SK-N-SH treated with all-trans-retinoic acid at 6 μM for 48 hours (cell line): ENCODE data around the gene WNK1.

Experiments
- ATAC-seq: fragments of 200-7000 bp; cut with Tn5 transposase; 3 replicates; pipeline ENCODE4 v1.9.1; 2020; ENCODE audit warnings: mild to moderate bottlenecking, moderate library complexity
- ARNTL ChIP-seq: fragments of 450-650 bp; formaldehyde crosslinking; IDR thresholded peaks from 2 replicates; pipeline ENCODE4 v1.5.0; 2020; ENCODE audit warnings: low read depth, mild to moderate bottlenecking, moderate library complexity, borderline replicate concordance
- BACH2 ChIP-seq: fragments of 250-450 bp; sonication (Bioruptor Pico); IDR thresholded peaks from 2 replicates; pipeline ENCODE4 v1.9.0; 2021; ENCODE audit warnings: mild to moderate bottlenecking, borderline replicate concordance
- CSDC2 ChIP-seq: fragments of 250-450 bp; sonication (Bioruptor Pico); IDR thresholded peaks from 2 replicates; pipeline ENCODE4 v1.5.0; 2020; ENCODE audit warnings: mild to moderate bottlenecking, moderate library complexity
- ESRRG ChIP-seq: fragments of 250-450 bp; sonication (Bioruptor Pico); IDR thresholded peaks from 2 replicates; pipeline ENCODE4 v1.6.1; 2021; ENCODE audit warnings: mild to moderate bottlenecking
- GLIS3 ChIP-seq: fragments of 250-450 bp; sonication (Bioruptor Pico); IDR thresholded peaks from 2 replicates; pipeline ENCODE4 v1.5.0; 2020; ENCODE audit warnings: mild to moderate bottlenecking, moderate library complexity
- ISL1 ChIP-seq: fragments of 250-450 bp; sonication (Bioruptor Pico); IDR thresholded peaks from 2 replicates; pipeline ENCODE4 v2.1.2; 2022; ENCODE audit warnings: mild to moderate bottlenecking, moderate library complexity
- OSR1 ChIP-seq: fragments of 250-450 bp; sonication (Bioruptor Pico); IDR thresholded peaks from 2 replicates; pipeline ENCODE4 v1.8.0; 2022; ENCODE audit warnings: moderate library complexity, mild to moderate bottlenecking, inconsistent platforms
- PPARA ChIP-seq: fragments of 250-450 bp; sonication (Bioruptor Pico); IDR thresholded peaks from 2 replicates; pipeline ENCODE4 v1.5.0; 2020; ENCODE audit warnings: mild to moderate bottlenecking, borderline replicate concordance
- RARB ChIP-seq: fragments of 250-450 bp; sonication (Bioruptor Pico); IDR thresholded peaks from 2 replicates; pipeline ENCODE4 v1.8.0; 2021; ENCODE audit warnings: mild to moderate bottlenecking, moderate library complexity
- SNAI2 ChIP-seq: fragments of 250-450 bp; sonication (Bioruptor Pico); IDR thresholded peaks from 2 replicates; pipeline ENCODE4 v1.5.0; 2020; ENCODE audit warnings: mild to moderate bottlenecking, moderate library complexity
- TCF4 ChIP-seq: fragments of 250-450 bp; sonication (Bioruptor Pico); IDR thresholded peaks from 2 replicates; pipeline ENCODE4 v1.8.0; 2021; ENCODE audit warnings: mild to moderate bottlenecking, moderate library complexity, borderline replicate concordance
- TOX ChIP-seq: fragments of 250-450 bp; sonication (Bioruptor Pico); IDR thresholded peaks from 2 replicates; pipeline ENCODE4 v1.8.0; 2021; ENCODE audit warnings: mild to moderate bottlenecking, moderate library complexity, borderline replicate concordance
- ZC3H10 ChIP-seq: fragments of 250-450 bp; sonication (Bioruptor Pico); IDR thresholded peaks from 2 replicates; pipeline ENCODE4 v1.5.1; 2021; ENCODE audit warnings: mild to moderate bottlenecking, moderate library complexity
- ZFP3 ChIP-seq: fragments of 250-450 bp; sonication (Bioruptor Pico); IDR thresholded peaks from 2 replicates; pipeline ENCODE4 v1.5.0; 2020; ENCODE audit warnings: mild to moderate bottlenecking, moderate library complexity
- ZFP30 ChIP-seq: fragments of 450-650 bp; formaldehyde crosslinking; IDR thresholded peaks from 2 replicates; pipeline ENCODE4 v1.5.0; 2022; ENCODE audit warnings: mild to moderate bottlenecking, moderate library complexity
- ZNF565 ChIP-seq: fragments of 450-650 bp; formaldehyde crosslinking; conservative IDR thresholded peaks from 2 replicates; pipeline ENCODE4 v1.5.0; 2020; ENCODE audit warnings: low read depth, mild to moderate bottlenecking, moderate library complexity
- ZNF70 ChIP-seq: fragments of 450-650 bp; formaldehyde crosslinking; IDR thresholded peaks from 2 replicates; pipeline ENCODE4 v1.5.0; 2020; ENCODE audit warnings: mild to moderate bottlenecking, moderate library complexity
- ZNF8 ChIP-seq: fragments of 450-650 bp; formaldehyde crosslinking; IDR thresholded peaks from 2 replicates; pipeline ENCODE4 v1.5.0; 2020; ENCODE audit warnings: mild to moderate bottlenecking, moderate library complexity
- TF ChIP-seq, protein P1 (sequence below): fragments of 250-450 bp; sonication (Bioruptor Pico); IDR thresholded peaks from 2 replicates; pipeline ENCODE4 v1.5.0; 2020; ENCODE audit warnings: mild to moderate bottlenecking, moderate library complexity
- TF ChIP-seq, protein P2 (sequence below): fragments of 250-450 bp; sonication (Bioruptor Pico); IDR thresholded peaks from 2 replicates; pipeline ENCODE4 v1.8.0; 2020; ENCODE audit warnings: mild to moderate bottlenecking, moderate library complexity, borderline replicate concordance
- TF ChIP-seq, protein P3 (sequence below): fragments of 250-450 bp; sonication (Bioruptor Pico); IDR thresholded peaks from 2 replicates; pipeline ENCODE4 v1.5.1; 2021; ENCODE audit warnings: mild to moderate bottlenecking, moderate library complexity
- TF ChIP-seq, protein P4 (sequence below): fragments of 250-450 bp; sonication (Bioruptor Pico); IDR thresholded peaks from 2 replicates; pipeline ENCODE4 v1.5.1; 2020; ENCODE audit warnings: low read depth, mild to moderate bottlenecking, moderate library complexity
- TF ChIP-seq, protein P5 (sequence below): fragments of 250-450 bp; sonication (Bioruptor Pico); IDR thresholded peaks from 2 replicates; pipeline ENCODE4 v1.8.0; 2021; ENCODE audit warnings: low read depth, mild to moderate bottlenecking, moderate library complexity, borderline replicate concordance

WNK1 gene

DNA sequence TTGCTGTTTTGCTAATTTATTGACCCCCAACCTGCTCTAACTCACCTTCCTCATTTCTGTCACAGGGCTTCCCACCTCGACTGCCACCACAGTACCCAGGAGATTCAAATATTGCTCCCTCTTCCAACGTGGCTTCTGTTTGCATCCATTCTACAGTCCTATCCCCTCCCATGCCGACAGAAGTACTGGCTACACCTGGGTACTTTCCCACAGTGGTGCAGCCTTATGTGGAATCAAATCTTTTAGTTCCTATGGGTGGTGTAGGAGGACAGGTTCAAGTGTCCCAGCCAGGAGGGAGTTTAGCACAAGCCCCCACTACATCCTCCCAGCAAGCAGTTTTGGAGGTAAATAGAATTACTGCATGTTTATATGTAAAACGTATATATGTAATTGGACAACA is 128.3 kb downstream of the WNK1 start:
- TF ChIP-seq TCF4 (CRISPR knock-in tag) (no peak), BACH2 (CRISPR knock-in tag) (no peak), RARB (CRISPR knock-in tag) (no peak), ZNF565 (CRISPR knock-in tag) (no peak), ZFP30 (CRISPR knock-in tag) (no peak), GLIS3 (CRISPR knock-in tag) (no peak), ZNF8 (CRISPR knock-in tag) (no peak)
- TF ChIP-seq, all 23 proteins: peak for 0
- no peak for ATAC-seq

DNA sequence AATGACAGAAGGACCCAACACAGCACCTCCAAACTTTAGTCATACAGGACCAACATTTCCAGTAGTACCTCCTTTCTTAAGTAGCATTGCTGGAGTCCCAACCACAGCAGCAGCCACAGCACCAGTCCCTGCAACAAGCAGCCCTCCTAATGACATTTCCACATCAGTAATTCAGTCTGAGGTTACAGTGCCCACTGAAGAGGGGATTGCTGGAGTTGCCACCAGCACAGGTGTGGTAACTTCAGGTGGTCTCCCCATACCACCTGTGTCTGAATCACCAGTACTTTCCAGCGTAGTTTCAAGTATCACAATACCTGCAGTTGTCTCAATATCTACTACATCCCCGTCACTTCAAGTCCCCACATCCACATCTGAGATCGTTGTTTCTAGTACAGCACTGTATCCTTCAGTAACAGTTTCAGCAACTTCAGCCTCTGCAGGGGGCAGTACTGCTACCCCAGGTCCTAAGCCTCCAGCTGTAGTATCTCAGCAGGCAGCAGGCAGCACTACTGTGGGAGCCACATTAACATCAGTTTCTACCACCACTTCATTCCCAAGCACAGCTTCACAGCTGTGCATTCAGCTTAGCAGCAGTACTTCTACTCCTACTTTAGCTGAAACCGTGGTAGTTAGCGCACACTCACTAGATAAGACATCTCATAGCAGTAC is 132.5 kb downstream of the WNK1 start:
- TF ChIP-seq, protein P1, sequence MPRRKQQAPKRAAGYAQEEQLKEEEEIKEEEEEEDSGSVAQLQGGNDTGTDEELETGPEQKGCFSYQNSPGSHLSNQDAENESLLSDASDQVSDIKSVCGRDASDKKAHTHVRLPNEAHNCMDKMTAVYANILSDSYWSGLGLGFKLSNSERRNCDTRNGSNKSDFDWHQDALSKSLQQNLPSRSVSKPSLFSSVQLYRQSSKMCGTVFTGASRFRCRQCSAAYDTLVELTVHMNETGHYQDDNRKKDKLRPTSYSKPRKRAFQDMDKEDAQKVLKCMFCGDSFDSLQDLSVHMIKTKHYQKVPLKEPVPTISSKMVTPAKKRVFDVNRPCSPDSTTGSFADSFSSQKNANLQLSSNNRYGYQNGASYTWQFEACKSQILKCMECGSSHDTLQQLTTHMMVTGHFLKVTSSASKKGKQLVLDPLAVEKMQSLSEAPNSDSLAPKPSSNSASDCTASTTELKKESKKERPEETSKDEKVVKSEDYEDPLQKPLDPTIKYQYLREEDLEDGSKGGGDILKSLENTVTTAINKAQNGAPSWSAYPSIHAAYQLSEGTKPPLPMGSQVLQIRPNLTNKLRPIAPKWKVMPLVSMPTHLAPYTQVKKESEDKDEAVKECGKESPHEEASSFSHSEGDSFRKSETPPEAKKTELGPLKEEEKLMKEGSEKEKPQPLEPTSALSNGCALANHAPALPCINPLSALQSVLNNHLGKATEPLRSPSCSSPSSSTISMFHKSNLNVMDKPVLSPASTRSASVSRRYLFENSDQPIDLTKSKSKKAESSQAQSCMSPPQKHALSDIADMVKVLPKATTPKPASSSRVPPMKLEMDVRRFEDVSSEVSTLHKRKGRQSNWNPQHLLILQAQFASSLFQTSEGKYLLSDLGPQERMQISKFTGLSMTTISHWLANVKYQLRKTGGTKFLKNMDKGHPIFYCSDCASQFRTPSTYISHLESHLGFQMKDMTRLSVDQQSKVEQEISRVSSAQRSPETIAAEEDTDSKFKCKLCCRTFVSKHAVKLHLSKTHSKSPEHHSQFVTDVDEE (CRISPR knock-in tag), result no peak
- TF ChIP-seq ZFP3 (no peak), ZNF70 (CRISPR knock-in tag) (no peak), ZFP30 (CRISPR knock-in tag) (no peak), OSR1 (CRISPR knock-in tag) (no peak), TOX (no peak), SNAI2 (CRISPR knock-in tag) (no peak), ZC3H10 (CRISPR knock-in tag) (no peak), ESRRG (CRISPR knock-in tag) (no peak), TCF4 (CRISPR knock-in tag) (no peak), ZNF8 (CRISPR knock-in tag) (no peak), ARNTL (CRISPR knock-in tag) (no peak), PPARA (CRISPR knock-in tag) (no peak), BACH2 (CRISPR knock-in tag) (no peak), ISL1 (CRISPR knock-in tag) (no peak), CSDC2 (CRISPR knock-in tag) (no peak), RARB (CRISPR knock-in tag) (no peak)
- TF ChIP-seq, protein P2, sequence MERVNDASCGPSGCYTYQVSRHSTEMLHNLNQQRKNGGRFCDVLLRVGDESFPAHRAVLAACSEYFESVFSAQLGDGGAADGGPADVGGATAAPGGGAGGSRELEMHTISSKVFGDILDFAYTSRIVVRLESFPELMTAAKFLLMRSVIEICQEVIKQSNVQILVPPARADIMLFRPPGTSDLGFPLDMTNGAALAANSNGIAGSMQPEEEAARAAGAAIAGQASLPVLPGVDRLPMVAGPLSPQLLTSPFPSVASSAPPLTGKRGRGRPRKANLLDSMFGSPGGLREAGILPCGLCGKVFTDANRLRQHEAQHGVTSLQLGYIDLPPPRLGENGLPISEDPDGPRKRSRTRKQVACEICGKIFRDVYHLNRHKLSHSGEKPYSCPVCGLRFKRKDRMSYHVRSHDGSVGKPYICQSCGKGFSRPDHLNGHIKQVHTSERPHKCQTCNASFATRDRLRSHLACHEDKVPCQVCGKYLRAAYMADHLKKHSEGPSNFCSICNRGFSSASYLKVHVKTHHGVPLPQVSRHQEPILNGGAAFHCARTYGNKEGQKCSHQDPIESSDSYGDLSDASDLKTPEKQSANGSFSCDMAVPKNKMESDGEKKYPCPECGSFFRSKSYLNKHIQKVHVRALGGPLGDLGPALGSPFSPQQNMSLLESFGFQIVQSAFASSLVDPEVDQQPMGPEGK (CRISPR knock-in tag), result no peak
- TF ChIP-seq, protein P3, sequence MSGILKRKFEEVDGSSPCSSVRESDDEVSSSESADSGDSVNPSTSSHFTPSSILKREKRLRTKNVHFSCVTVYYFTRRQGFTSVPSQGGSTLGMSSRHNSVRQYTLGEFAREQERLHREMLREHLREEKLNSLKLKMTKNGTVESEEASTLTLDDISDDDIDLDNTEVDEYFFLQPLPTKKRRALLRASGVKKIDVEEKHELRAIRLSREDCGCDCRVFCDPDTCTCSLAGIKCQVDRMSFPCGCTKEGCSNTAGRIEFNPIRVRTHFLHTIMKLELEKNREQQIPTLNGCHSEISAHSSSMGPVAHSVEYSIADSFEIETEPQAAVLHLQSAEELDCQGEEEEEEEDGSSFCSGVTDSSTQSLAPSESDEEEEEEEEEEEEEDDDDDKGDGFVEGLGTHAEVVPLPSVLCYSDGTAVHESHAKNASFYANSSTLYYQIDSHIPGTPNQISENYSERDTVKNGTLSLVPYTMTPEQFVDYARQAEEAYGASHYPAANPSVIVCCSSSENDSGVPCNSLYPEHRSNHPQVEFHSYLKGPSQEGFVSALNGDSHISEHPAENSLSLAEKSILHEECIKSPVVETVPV (CRISPR knock-in tag), result no peak
- TF ChIP-seq, protein P4, sequence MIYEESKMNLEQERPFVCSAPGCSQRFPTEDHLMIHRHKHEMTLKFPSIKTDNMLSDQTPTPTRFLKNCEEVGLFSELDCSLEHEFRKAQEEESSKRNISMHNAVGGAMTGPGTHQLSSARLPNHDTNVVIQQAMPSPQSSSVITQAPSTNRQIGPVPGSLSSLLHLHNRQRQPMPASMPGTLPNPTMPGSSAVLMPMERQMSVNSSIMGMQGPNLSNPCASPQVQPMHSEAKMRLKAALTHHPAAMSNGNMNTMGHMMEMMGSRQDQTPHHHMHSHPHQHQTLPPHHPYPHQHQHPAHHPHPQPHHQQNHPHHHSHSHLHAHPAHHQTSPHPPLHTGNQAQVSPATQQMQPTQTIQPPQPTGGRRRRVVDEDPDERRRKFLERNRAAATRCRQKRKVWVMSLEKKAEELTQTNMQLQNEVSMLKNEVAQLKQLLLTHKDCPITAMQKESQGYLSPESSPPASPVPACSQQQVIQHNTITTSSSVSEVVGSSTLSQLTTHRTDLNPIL, result no peak
- no peak for ATAC-seq

DNA sequence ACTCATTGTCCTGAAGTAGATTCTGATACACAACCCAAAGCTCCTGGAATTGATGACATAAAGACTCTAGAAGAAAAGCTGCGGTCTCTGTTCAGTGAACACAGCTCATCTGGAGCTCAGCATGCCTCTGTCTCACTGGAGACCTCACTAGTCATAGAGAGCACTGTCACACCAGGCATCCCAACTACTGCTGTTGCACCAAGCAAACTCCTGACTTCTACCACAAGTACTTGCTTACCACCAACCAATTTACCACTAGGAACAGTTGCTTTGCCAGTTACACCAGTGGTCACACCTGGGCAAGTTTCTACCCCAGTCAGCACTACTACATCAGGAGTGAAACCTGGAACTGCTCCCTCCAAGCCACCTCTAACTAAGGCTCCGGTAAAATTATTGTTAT is 133.3 kb downstream of the WNK1 start:
- TF ChIP-seq ZNF8 (CRISPR knock-in tag) (no peak), CSDC2 (CRISPR knock-in tag) (no peak), SNAI2 (CRISPR knock-in tag) (no peak), ARNTL (CRISPR knock-in tag) (no peak), PPARA (CRISPR knock-in tag) (no peak), GLIS3 (CRISPR knock-in tag) (no peak), ZNF70 (CRISPR knock-in tag) (no peak), ISL1 (CRISPR knock-in tag) (no peak)
- TF ChIP-seq, protein P2 (CRISPR knock-in tag), result no peak
- TF ChIP-seq, protein P5, sequence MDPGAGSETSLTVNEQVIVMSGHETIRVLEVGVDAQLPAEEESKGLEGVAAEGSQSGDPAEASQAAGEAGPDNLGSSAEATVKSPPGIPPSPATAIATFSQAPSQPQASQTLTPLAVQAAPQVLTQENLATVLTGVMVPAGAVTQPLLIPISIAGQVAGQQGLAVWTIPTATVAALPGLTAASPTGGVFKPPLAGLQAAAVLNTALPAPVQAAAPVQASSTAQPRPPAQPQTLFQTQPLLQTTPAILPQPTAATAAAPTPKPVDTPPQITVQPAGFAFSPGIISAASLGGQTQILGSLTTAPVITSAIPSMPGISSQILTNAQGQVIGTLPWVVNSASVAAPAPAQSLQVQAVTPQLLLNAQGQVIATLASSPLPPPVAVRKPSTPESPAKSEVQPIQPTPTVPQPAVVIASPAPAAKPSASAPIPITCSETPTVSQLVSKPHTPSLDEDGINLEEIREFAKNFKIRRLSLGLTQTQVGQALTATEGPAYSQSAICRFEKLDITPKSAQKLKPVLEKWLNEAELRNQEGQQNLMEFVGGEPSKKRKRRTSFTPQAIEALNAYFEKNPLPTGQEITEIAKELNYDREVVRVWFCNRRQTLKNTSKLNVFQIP (CRISPR knock-in tag), result no peak
- no peak for ATAC-seq
